WERI-Rb-1 (cell line): Measurements from ENCODE around the gene KCNJ4.

Experiments
- DNase-seq: peaks from one replicate; pipeline ENCODE4 v3.0.0-alpha.2; 2020
- H3K27ac ChIP-seq: fragments of 250-450 bp; sonication (Bioruptor Pico); 2 replicates; pipeline ENCODE4 v1.5.1; 2020; ENCODE audit warnings: mild to moderate bottlenecking, moderate library complexity
- H3K27me3 ChIP-seq: fragments of 250-450 bp; sonication (Bioruptor Pico); 2 replicates; pipeline ENCODE4 v1.5.1; 2021; ENCODE audit warnings: mild to moderate bottlenecking, low read depth, moderate library complexity; ENCODE audit not compliant: insufficient read depth, severe bottlenecking
- H3K36me3 ChIP-seq: fragments of 250-450 bp; sonication (Bioruptor Pico); 2 replicates; pipeline ENCODE4 v1.5.1; 2020; ENCODE audit warnings: mild to moderate bottlenecking, moderate library complexity
- H3K4me3 ChIP-seq: 2 replicates; pipeline ENCODE4 v1.5.1; 2011; ENCODE audit warnings: low read depth, mild to moderate bottlenecking, control low read depth, low read length
- H3K9me3 ChIP-seq: fragments of 250-450 bp; sonication (Bioruptor Pico); 2 replicates; pipeline ENCODE4 v1.5.1; 2021; ENCODE audit warnings: mild to moderate bottlenecking, moderate library complexity; ENCODE audit not compliant: severe bottlenecking
- TF ChIP-seq, protein P1 (sequence below): IDR thresholded peaks from 2 replicates; pipeline ENCODE4 v1.5.1; 2011; ENCODE audit warnings: low read depth, mild to moderate bottlenecking, control low read depth, inconsistent platforms, low read length

KCNJ4 gene

DNA sequence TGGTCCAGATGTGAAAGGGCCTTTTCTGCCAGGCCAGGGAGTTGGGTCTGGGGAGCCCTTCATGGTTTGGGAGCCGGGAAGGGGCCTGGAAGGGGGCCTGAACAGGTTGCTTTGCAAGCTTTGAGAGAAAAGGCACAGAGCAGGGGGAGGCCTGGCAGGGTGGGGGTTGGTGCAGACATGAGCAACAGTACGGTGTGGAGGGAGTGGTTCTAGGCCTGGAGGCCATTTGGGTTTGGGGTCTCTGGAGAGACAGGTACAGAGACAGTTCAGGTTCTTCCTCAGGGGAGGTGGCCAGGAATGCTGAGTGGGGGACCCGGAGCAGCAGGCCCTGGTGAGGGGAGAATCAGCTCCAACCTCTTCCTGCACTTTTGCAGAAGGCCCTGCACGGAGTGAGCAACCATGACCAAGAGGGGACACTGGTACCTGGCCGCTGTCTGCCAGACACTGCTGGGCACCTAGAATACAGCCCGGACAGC lies 14.3 kb upstream of the KCNJ4 start:
- DNase-seq, result no peak
- H3K27me3 ChIP-seq, result no peaks in the 10 kb centered on the region
- no peak overlapping the region for H3K4me3 ChIP-seq
- H3K9me3 ChIP-seq, result no peaks in the 10 kb centered on the region
- no peak overlapping the region for H3K27ac ChIP-seq
- H3K36me3 ChIP-seq, result no peaks in the 10 kb centered on the region
- TF ChIP-seq, protein P1, sequence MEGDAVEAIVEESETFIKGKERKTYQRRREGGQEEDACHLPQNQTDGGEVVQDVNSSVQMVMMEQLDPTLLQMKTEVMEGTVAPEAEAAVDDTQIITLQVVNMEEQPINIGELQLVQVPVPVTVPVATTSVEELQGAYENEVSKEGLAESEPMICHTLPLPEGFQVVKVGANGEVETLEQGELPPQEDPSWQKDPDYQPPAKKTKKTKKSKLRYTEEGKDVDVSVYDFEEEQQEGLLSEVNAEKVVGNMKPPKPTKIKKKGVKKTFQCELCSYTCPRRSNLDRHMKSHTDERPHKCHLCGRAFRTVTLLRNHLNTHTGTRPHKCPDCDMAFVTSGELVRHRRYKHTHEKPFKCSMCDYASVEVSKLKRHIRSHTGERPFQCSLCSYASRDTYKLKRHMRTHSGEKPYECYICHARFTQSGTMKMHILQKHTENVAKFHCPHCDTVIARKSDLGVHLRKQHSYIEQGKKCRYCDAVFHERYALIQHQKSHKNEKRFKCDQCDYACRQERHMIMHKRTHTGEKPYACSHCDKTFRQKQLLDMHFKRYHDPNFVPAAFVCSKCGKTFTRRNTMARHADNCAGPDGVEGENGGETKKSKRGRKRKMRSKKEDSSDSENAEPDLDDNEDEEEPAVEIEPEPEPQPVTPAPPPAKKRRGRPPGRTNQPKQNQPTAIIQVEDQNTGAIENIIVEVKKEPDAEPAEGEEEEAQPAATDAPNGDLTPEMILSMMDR, result no peak

DNA sequence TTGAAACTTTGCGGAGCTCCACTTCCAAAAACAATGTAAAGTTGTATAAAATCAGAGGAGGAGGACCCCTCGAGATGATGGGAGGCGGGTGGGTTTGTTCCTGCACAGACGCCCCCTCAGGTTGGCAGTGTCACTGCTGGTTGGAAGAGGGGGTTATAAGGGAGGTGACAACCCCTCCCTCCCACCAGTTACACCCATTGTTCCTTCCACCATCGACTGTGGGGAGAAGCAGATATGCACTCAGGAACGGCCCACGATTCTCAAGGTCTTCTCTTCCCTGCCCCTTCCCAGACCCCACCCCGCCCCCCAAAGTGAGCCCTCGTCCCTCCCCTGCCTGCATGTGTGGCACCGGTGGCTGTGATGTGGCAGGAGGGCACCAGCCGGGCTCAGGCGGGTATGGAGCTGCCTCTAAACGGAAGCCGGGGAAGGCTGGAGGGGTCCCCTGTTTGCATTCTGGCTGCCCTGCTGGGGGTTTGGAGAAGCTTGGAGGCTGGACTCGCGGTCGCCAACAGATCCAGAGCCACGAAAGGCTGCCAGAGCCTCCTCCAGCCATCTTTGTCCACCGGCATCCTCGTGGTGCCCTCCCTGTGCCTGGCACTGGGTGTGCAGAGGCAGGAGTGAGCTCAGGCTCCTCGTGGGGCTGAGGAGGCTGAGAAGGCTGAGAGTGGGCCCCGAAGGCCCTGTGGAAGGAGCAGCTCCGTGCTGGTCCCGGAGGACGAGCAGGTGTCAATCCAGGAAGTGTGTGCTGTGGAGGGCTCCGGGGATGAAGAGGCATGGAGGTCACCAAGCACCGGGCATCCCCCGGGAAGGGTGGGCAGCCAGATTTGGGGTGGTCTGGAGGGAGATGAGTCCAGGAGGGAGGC lies 13.7 kb upstream of the KCNJ4 start:
- Histone ChIP-seq H3K36me3 (no peaks in the 10 kb centered on the region), H3K27ac (no peak overlapping the region), H3K4me3 (no peak overlapping the region), H3K27me3 (no peaks in the 10 kb centered on the region), H3K9me3 (no peaks in the 10 kb centered on the region)
- TF ChIP-seq, protein P1, result 0 out of 2 replicates have a peak, but pooled peaks have one; percentile 24
- no peak for DNase-seq

DNA sequence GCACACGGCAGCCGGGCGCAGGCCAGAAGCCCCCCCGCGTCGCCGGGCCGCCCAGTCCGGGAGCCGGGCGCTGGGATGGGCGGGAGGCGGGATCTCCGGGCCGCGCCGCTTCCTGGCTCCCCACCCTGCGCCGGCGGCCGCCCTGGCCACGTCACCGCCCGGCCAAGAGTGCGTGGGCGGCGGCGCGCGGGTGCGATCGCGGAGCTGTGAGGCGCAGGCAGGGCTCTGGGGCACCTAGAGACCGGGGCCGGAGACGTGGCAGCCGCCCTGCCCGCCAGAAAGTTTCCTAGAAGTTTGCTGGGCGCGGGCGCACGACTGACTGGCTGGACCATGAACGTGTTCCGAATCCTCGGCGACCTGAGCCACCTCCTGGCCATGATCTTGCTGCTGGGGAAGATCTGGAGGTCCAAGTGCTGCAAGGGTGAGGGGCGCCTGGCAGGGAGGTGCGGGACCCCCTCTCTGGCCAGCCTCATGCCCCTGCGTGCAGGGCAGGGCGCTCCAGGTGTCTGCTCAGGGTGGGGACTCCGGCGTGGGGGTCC lies 13.0 kb upstream of the KCNJ4 start, which contains the start of gene KDELR3:
Gene KDELR3 (plus strand): TSS at position 193 of the 539 bp plus-strand sequence. CDS start 138 bp downstream, at position 331.
- H3K36me3 ChIP-seq, result no peaks in the 10 kb centered on the region
- TF ChIP-seq, protein P1, result no peak
- H3K27me3 ChIP-seq, result no peaks in the 10 kb centered on the region
- H3K4me3 ChIP-seq, result peak within 1 kb of the TSS; percentile 32
- H3K27ac ChIP-seq, result no peak within 1 kb of the TSS
- no peak for DNase-seq
- no peaks in the 10 kb centered on the region for H3K9me3 ChIP-seq

DNA sequence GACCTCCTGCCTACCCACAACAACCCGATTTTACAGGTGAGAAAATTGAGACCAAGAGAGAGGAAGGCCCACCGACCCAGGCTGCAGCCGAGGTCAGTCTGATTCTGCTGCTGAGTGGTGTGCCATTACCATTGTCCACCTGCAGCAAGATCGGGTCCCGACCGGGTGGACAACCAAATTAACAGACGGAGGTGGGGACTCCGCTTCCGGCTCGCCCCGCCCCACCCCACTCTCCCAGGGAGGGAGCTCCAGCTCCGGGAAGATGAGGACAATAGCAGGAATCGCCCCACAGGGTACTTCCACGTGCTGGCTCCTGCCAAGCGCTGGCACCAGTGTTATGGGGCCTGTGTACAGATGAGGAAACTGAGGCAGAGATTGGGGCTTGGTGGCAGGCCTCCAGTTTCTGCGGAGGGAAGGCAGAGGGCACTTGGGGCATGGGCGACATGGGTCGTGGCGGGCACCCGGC lies 12.5 kb upstream of the KCNJ4 start:
- H3K36me3 ChIP-seq, result no peaks in the 10 kb centered on the region
- TF ChIP-seq, protein P1, result no peak
- no peaks in the 10 kb centered on the region for H3K9me3 ChIP-seq
- no peak for DNase-seq
- no peak overlapping the region for H3K4me3 ChIP-seq
- H3K27ac ChIP-seq, result no peak overlapping the region
- H3K27me3 ChIP-seq, result no peaks in the 10 kb centered on the region

DNA sequence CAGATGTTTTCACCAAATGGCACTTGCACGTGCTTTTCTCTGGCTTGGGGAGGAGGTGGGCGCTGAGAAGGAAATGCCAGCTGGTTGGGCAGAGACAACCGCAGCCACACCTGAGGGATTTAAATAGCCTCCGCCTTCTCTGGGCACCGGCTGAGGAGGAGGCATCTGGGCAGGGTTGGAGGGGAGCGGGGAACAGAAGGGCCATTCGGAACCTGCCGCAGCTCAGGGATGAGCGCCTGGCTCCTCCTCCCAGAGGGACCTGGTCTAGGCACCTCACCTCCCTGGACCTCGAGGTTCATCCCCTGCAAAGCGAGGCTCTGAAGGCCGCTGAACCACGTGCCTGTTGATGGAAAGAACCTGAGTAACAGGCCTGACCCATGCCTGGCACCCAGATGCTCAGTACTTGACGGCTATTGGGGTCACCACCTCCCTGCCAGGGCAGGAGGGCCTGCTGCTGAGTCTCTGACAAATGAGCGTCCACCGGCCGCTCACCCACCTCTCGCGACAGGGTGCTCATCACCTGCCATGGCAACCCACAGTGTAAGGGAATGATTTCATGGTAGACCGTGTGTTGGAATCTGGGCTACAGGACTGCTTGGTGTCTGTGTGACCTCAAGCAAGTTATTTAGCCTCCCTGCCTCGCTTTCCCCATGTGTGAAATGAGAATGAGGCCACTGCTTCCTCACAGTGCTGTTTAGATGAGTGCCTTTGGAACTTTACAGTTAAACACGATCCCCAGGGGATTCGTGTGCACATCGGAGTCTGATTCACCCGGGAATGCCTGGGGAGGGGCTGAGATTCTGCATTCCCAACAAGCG lies 10.9 kb upstream of the KCNJ4 start:
- H3K27me3 ChIP-seq, result no peaks in the 10 kb centered on the region
- TF ChIP-seq, protein P1, result no peak
- H3K4me3 ChIP-seq, result no peak overlapping the region
- no peaks in the 10 kb centered on the region for H3K36me3 ChIP-seq
- H3K27ac ChIP-seq, result no peak overlapping the region
- DNase-seq, result no peak
- no peaks in the 10 kb centered on the region for H3K9me3 ChIP-seq
